Activated naive CD4-positive, alpha-beta T cell treated with anti-CD3 and anti-CD28 coated beads, Interleukin-2, amount 50 U/mL, for 72 hours (primary cell): Measurements from ENCODE around the gene DPP10. TPM values are rescaled to one million over a fixed set of nuclear protein-coding genes. Genes with fewer than 3 reads are reported as not detected.

Experiments
- ATAC-seq, 2 donors: fragments of 150-1000 bp; cut with Tn5 transposase; 2 replicates each; pipeline ENCODE4 v1.10.0; 2021; ENCODE audit warnings: mild to moderate bottlenecking in 2 of 2, moderate library complexity in 2 of 2
- DNase-seq, 2 donors: peaks; one replicate each; pipeline ENCODE4 v3.0.0; 2021 to 2022; ENCODE audit warnings: low spot score in 2 of 2
- H3K27ac Mint-ChIP-seq, 2 donors: one replicate each; pipeline ENCODE4 v1.8.0; 2022; ENCODE audit warnings: mild to moderate bottlenecking in 2 of 2, mixed read lengths in 2 of 2
- H3K36me3 Mint-ChIP-seq, 2 donors: one replicate each; pipeline ENCODE4 v1.8.0; 2022; ENCODE audit warnings: mixed read lengths in 2 of 2
- H3K9me3 Mint-ChIP-seq, 2 donors: one replicate each; pipeline ENCODE4 v1.8.0; 2022; ENCODE audit warnings: mixed read lengths in 2 of 2
- total RNA-seq, 2 donors: library from RNA; stranded (reverse); gene quantifications; one replicate each; pipeline ENCODE4 v1.2.3, GENCODE V29; 2022

Gene DPP10
- total RNA-seq, 2 donors from 2014 or later: not detected

DNA sequence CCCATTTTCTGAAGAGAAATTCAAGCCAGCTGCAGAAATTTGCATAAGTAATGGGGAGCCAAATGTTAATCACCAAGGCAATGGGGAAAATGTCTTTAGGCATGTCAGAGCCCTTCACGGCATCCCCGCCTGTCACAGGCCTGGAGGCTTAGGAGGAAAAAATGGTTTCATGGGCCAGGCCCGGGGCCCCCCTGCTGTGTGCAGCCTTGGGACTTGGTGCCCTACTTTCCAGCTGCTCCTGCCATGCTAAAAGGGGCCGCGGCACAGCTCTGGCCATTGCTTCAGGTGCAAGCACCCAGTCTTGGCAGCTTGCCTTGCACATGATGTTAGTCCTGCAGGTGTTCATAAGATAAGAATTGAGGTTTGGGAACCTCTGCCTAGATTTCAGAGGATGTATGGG, 1235.7 kb downstream of the DPP10 start:
- DNase-seq: no peak
- peaks cover 0 to 17% of the 10 kb centered on the region in 2 donors for H3K36me3 Mint-ChIP-seq
- no peak overlapping the region for H3K27ac Mint-ChIP-seq
- ATAC-seq: no peak
- H3K9me3 Mint-ChIP-seq: peaks cover 25 to 27% of the 10 kb centered on the region in 2 donors

DNA sequence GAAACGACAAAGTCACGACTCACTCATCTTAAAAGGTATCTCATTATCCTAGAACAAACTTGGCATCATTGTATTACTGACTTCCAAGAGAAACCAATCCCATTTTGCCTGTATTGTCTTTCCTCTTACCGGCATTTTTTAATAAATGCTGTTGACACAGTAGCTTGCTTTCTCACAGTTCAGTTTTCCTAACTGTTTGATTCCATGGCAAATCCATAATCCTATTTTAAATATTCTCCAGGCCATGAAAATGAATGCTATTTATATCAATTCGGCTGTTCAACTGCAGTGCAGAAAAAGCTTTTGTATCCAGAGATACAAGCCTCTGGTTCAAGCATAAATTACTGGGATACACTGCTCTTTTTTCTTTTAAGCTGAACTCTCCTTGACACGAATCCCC, 1241.9 kb downstream of the DPP10 start:
- no peak overlapping the region for H3K27ac Mint-ChIP-seq

DNA sequence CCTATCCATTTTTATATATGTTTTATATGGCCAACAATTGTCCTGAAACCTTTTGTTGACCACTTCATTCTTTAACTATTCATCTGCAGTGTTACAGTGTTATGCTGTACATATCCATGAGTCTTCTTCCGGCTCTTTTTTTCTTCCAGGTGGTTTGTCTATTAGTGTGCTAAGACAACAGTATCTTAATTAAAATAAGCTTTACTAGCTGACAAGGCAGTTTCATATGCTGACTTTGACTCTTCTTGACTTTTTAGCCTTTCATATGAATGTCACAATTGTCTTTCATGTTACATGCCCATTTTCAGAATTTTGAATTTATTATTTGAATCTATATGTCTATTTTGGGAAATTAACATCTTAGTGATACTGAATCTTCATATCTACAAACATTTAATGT, 1249.0 kb downstream of the DPP10 start:
- DNase-seq (no peak), ATAC-seq (no peak)
- no peak overlapping the region for H3K27ac Mint-ChIP-seq
- H3K9me3 Mint-ChIP-seq: peaks cover 16 to 21% of the 10 kb centered on the region in 2 donors
- peaks cover 0 to 10% of the 10 kb centered on the region in 2 donors for H3K36me3 Mint-ChIP-seq

More for the DNA sequence above, 1241.9 kb downstream of the DPP10 start:
- ATAC-seq: no peak
- Mint-ChIP-seq H3K36me3 (peaks cover 0 to 1% of the 10 kb centered on the region in 2 donors), H3K9me3 (peaks cover 16 to 21% of the 10 kb centered on the region in 2 donors)
- no peak for DNase-seq

DNA sequence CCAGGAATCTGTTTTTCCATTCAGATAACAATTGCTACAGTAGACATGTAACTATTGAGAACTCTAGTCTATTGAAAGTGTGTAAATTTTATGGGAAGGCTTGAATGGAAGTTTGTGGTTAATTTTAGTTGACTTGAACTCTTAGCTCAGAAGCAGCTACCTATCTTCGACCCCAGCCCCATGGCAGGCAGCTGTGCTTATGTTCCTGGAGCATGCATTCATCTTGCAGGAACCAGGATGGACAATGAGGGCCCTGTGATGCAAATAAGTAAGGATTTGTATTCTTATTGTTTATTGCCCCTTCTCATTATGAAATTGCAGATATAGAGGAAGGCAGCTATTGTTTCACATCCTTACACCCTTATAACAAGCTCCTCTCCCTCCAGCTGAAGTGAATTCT, 1252.2 kb downstream of the DPP10 start:
- Mint-ChIP-seq H3K27ac (no peak overlapping the region), H3K9me3 (peaks cover 18 to 25% of the 10 kb centered on the region in 2 donors), H3K36me3 (peaks cover 0 to 10% of the 10 kb centered on the region in 2 donors)
- ATAC-seq (no peak), DNase-seq (no peak)

DNA sequence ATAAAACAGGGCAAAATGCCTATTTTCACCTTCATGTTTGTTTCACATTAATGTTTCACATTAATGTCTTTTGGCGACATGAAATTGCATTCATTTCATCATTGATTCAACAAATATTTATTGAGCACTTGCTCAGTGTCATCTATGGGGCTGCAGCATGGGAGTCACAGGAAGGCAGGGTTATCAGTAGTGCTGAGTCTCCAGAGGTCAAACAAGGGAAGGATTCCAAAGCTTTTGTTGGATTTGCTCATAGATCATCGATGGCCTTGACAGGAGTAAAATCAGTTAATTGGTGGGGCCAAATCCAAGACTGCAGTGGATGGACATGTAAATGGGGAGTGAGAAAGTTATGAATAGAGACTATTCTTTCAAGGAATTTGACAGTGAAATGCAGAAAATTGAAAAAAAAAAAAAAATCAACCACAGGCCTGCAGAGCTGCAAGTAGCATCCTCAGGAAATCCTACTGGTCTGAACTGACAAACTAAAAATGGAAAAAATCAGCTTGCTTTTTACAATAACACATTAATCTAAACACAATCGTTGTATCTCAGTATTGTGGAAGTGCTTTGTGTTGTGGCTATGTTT, 1290.8 kb downstream of the DPP10 start:
- DNase-seq: no peak
- peaks cover 0 to 6% of the 10 kb centered on the region in 2 donors for H3K36me3 Mint-ChIP-seq
- no peak overlapping the region for H3K27ac Mint-ChIP-seq
- H3K9me3 Mint-ChIP-seq: peaks cover 26 to 31% of the 10 kb centered on the region in 2 donors
- no peak for ATAC-seq

DNA sequence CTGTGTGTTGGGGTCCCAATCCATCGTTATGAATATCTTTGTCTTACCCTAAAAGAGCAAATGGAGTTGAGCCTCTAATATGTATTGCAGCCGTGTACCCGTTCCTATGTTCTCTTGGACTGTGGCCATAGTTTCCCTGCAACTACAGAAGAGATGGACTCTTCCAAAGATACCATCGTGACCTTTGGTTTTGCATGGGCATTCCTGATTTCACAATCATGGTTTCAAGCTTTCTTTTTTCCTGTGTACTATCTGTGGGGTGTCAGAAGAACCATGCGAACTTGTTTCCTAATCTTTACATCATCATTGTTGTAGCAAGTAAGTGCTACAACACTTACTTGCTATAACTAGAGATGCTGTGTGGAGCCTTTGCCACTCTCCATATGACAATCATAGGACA, 1295.7 kb downstream of the DPP10 start:
- ATAC-seq (no peak), DNase-seq (no peak)
- H3K27ac Mint-ChIP-seq: no peak overlapping the region
- peaks cover 0 to 6% of the 10 kb centered on the region in 2 donors for H3K36me3 Mint-ChIP-seq
- peaks cover 20 to 21% of the 10 kb centered on the region in 2 donors for H3K9me3 Mint-ChIP-seq

DNA sequence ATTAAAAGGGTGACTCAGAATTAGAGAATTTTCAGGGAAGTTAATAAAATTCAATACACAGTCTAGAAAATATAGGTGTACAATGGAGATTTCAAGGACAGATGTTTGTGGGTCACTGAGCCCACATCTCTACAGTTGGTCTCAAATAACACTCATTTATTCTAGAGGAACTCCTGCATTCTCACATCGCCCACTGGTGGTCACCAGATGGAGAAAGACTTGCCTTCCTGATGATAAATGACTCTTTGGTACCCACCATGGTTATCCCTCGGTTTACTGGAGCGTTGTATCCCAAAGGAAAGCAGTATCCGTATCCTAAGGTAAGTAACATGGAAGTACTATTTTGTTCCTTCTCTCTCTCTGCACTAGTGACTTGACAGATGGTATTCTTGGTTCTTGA, 1297.1 kb downstream of the DPP10 start:
- DNase-seq (no peak), ATAC-seq (no peak)
- H3K36me3 Mint-ChIP-seq: peaks cover 0 to 6% of the 10 kb centered on the region in 2 donors
- H3K9me3 Mint-ChIP-seq: peaks cover 15 to 18% of the 10 kb centered on the region in 2 donors
- H3K27ac Mint-ChIP-seq: no peak overlapping the region

DNA sequence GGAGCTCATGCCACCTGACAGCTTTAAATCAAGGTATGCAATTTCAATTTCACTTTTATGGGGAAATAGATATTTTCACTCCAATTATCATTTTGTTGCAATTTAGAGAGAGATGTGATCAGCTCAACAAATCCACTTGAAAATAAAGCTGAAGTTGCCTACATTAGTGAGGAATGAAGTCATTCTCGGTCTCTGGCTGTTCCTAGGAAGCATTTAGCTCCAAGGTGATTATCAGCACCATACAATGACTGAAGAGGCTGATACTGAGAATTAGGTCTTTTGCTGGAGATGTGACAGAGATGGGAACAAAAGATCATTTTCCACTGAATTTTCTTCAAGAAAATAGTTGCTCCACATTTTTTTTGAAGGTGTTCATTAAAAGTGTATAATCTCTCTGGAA, 1303.7 kb downstream of the DPP10 start:
- H3K9me3 Mint-ChIP-seq: peaks cover 0 to 6% of the 10 kb centered on the region in 2 donors
- no peak for ATAC-seq
- no peaks in the 10 kb centered on the region for H3K36me3 Mint-ChIP-seq
- no peak overlapping the region for H3K27ac Mint-ChIP-seq
- DNase-seq: no peak

DNA sequence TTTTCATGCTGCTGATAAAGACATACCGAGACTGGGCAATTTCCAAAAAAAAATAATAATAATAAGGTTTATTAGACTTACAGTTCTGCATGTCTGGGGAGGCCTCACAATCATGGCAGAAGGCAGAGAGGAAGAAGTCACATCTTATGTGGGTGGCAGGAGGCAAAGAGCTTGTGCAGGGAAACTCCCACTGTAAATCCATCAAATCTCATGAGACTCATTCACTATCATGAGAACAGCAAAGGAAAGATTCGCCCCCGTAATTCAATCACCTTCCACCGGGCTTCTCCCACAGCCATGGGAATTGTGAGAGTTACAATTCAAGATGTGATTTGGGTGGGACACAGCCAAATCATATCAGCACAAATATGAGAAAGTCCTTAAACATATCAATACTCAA, 1314.8 kb downstream of the DPP10 start:
- ATAC-seq: no peak
- Mint-ChIP-seq H3K36me3 (no peaks in the 10 kb centered on the region), H3K27ac (no peak overlapping the region), H3K9me3 (peaks cover 13 to 15% of the 10 kb centered on the region in 2 donors)
- DNase-seq: no peak

DNA sequence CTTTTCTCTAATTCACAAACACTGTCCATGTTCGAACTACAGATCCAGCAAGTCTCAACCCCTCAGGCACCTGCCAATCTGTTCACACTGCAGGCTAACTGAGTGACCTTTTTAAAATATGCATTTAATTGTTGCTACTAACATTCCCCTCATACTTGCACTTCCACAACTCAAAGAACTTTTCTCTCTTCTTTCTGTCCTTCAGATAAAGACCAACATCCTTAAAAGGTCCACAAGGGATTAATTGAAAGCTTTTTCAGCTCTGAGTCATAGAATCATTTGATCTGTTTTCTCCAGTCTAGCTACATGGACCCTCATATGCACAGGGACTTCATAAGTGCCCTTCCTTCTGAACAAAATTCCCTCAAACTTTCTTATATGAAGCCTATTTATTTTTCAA, 1321.2 kb downstream of the DPP10 start:
- no peak for DNase-seq
- no peaks in the 10 kb centered on the region for H3K36me3 Mint-ChIP-seq
- H3K27ac Mint-ChIP-seq: no peak overlapping the region
- peaks cover 4 to 21% of the 10 kb centered on the region in 2 donors for H3K9me3 Mint-ChIP-seq
- no peak for ATAC-seq

DNA sequence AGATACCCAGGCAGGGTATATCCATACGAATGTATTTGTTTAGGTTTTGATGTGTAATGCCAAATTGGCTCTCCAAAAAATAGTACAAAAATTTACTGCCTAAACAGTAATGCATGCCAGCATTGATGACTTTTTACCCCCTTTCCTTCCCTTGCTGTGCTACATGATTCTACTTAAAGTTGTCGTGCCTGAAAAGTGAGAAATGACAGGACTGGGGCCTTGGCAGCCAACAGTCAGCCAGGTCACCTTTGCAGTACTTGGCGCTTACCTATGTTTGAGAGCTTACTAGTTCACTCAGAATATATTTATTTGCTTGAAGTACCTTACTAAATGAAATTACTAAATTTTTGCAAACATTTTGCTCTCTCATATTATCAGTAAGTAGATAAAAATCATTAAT, 1329.1 kb downstream of the DPP10 start:
- no peak for ATAC-seq
- Mint-ChIP-seq H3K9me3 (peaks cover 8 to 13% of the 10 kb centered on the region in 2 donors), H3K36me3 (no peaks in the 10 kb centered on the region), H3K27ac (no peak overlapping the region)
- DNase-seq: no peak

DNA sequence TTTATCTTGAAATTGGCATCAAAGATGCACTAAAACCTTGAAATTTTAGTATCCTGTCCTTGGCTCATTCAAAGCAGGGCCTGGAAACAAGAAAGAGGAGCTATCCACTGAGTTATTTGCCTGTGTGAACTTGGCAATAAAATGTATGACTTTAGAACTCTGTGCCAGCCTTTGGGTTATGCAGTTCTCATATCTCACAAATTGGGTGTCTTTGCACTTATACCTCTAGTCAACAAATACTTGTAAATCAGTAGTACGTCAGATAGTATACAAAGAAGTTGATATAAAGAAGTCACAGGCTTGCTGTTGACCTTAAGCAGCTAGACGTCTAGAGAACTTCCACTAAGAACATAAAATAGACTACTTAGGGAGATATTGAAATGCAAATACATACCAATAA, 1331.9 kb downstream of the DPP10 start:
- no peaks in the 10 kb centered on the region for H3K36me3 Mint-ChIP-seq
- no peak for ATAC-seq
- H3K27ac Mint-ChIP-seq: no peak overlapping the region

DNA sequence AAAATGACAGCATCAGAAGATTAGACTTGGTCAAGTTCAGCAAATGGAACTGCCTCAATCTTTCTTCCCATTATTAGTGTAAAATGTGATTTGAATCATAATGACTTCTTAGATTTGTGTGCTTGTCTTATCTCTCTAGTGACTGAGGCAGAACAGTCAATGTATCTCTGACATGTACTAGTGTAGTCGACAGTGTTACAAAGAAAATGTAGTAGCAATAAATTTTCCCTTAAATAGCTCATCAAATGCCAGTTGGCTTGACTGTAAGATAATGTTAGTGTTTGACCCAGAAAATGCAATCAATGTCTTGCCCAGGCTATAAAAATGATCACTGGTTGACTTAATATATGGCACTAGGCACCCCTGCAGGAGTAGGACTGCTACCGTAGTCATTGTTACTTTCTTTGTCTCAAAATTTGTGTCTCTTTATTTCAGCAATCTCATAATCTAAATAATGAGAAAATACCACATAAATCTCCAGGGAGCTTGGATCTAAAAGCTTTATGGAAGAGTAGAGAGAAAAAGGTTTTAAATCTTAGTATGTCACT, 1336.7 kb downstream of the DPP10 start:
- H3K9me3 Mint-ChIP-seq: peaks cover 3 to 5% of the 10 kb centered on the region in 2 donors
- no peak overlapping the region for H3K27ac Mint-ChIP-seq
- no peak for ATAC-seq
- DNase-seq: no peak
- H3K36me3 Mint-ChIP-seq: no peaks in the 10 kb centered on the region

More for the DNA sequence above, 1331.9 kb downstream of the DPP10 start:
- no peak for DNase-seq
- peaks cover 4 to 11% of the 10 kb centered on the region in 2 donors for H3K9me3 Mint-ChIP-seq

DNA sequence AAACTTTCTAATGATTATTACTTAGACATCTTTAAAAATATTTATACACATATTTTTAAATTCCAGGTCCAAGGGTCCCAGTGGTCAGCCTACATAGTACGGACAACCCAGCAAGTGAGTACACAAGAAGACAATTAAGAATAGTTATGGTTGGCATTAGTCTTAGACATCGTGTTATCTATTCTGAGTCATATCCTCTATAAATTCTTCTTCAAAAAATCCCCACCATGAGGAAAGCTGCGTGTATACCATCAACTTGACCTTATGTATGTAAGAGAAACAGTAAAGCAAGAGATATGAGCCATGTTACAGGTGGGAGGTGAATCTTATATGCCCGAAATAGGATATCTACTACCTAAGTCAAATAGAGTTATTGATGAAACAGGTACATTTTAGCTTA, 1339.8 kb downstream of the DPP10 start:
- Mint-ChIP-seq H3K36me3 (peaks cover 0 to 10% of the 10 kb centered on the region in 2 donors), H3K9me3 (peaks cover 19 to 20% of the 10 kb centered on the region in 2 donors), H3K27ac (no peak overlapping the region)
- DNase-seq: no peak
- ATAC-seq: no peak

DNA sequence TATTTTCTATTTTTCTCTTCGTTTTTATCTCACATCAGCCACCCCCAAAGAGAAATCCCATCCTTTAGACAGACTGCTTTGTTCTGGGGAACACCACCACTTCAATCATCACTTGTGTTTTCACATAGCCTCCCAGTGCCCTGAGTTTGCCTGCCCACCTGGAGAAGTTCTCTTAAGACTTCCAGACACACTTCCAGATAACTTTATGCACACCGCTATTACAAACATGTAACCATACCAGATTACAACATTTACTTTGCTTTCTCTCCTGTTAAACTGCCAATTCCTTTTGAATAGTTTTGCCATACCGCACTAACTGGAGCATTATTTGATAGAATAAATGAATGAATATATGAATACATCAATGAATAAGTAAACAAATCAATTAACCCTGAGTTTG, 1353.6 kb downstream of the DPP10 start:
- peaks cover 11 to 13% of the 10 kb centered on the region in 2 donors for H3K9me3 Mint-ChIP-seq
- no peak for ATAC-seq
- DNase-seq: no peak
- H3K36me3 Mint-ChIP-seq: peaks cover 0 to under 1% of the 10 kb centered on the region in 2 donors
- no peak overlapping the region for H3K27ac Mint-ChIP-seq

DNA sequence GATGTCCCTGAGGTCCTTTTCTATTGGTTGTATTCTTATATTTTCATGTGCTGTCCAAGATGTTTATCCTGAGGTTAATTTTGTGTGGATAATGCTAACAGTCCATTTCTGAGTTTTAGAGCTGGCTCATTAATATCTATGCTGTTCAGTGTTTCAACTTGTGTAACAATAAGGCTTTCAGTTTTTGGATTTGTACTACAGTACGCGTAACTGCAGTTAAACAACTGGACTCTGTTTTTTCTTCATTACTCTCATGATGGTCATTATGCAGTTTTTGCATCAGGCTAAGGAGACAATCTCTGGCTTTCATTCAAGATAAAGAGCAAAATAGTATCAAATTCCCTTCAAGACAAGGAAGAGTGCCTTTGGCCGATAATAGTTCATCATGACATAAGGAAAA, 1364.8 kb downstream of the DPP10 start:
- Mint-ChIP-seq H3K36me3 (peaks cover 0 to 2% of the 10 kb centered on the region in 2 donors), H3K9me3 (peaks cover 11 to 20% of the 10 kb centered on the region in 2 donors), H3K27ac (no peak overlapping the region)
- ATAC-seq (no peak), DNase-seq (no peak)

DNA sequence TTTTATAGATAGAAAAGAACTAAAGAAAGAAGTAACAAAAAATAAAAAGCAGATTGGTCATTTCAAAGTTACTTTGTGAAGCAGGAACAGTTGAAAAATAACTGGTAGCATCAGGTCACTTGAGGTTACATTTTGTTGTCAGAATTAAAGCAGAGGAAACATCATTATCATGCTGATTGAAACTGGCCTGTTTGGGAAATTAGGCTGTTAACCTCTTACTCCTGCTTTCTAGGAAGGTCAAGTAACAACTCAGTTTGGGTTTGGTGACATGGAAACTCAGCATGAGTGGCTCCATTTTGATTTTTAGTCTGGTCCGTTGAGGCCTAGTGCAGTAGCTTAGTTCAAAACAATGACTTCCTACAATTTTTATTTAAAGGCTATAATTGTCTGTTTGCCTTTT, 1383.5 kb downstream of the DPP10 start:
- Mint-ChIP-seq H3K9me3 (peaks cover 0 to 7% of the 10 kb centered on the region in 2 donors), H3K27ac (no peak overlapping the region), H3K36me3 (no peaks in the 10 kb centered on the region)
- ATAC-seq (no peak), DNase-seq (no peak)

DNA sequence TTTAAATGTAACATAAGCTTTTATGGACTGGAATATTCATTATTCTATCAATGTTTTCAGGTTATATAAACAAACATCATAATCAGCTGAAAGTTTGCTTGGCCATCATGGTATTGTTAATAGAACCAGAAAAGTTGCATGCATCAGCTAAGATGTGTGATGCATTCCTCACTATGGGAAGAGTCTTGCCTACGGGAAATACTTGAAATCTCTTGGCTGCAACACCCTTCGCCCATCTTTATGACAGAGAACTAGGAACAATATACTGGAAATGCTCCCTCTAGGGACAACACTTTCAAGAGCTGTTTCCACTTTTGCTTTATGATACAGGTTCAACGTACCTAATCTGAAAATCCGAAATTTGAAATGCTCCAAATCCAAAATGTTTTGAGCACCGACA, 1390.8 kb downstream of the DPP10 start:
- ATAC-seq: no peak
- H3K27ac Mint-ChIP-seq: no peak overlapping the region
- no peak for DNase-seq
- H3K36me3 Mint-ChIP-seq: no peaks in the 10 kb centered on the region
- peaks cover 4% of the 10 kb centered on the region in 2 donors for H3K9me3 Mint-ChIP-seq
